HEK293 (cell line): ENCODE data around the gene HOXA4.

Experiments used
- CTCF ChIA-PET: fragments of 350-600 bp; formaldehyde crosslinking; extraction: SDS; loops from one replicate; lab custom pipeline; 2021; ENCODE audit warnings: antibody characterized with exemption; lab: Yijun Ruan, JAX
- POLR2A ChIA-PET: fragments of 300-600 bp; formaldehyde crosslinking; extraction: SDS; loops from one replicate; lab custom pipeline; 2020; ENCODE audit warnings: antibody characterized with exemption, inconsistent platforms; lab: Yijun Ruan, JAX
- H3K27ac ChIP-seq: fragments of 200-500 bp; sonication (Bioruptor generic); 2 replicates; pipeline ENCODE4 v1.5.1; 2014; ENCODE audit warnings: low read depth, low read length, control low read depth, inconsistent platforms; ENCODE audit errors: extremely low read depth
- H3K36me3 ChIP-seq, 2 experiments: fragments of 200-500 bp in 1 of 2; sonication (Bioruptor generic) in 1 of 2; 1 replicate in 1 of 2; 2 replicates in 1 of 2; pipeline ENCODE4 v1.5.1; 2014 to 2017; ENCODE audit warnings: inconsistent platforms in 2 of 2, low read length in 2 of 2; ENCODE audit not compliant: control insufficient read depth in 2 of 2, insufficient read depth in 1 of 2
- H3K4me1 ChIP-seq: fragments of 200-500 bp; sonication (Bioruptor generic); 2 replicates; pipeline ENCODE4 v1.5.1; 2014; ENCODE audit warnings: mild to moderate bottlenecking, low read length, inconsistent platforms; ENCODE audit not compliant: control insufficient read depth, insufficient read depth
- H3K4me3 ChIP-seq: 2 replicates; pipeline ENCODE4 v1.5.1; 2011; ENCODE audit warnings: low read depth, mild to moderate bottlenecking, control low read depth, low read length, moderate library complexity
- H3K9me3 ChIP-seq: fragments of 200-500 bp; sonication (Bioruptor generic); 2 replicates; pipeline ENCODE4 v1.5.1; 2014; ENCODE audit warnings: low read depth, low read length, inconsistent platforms; ENCODE audit not compliant: control insufficient read depth, insufficient read depth
- BCL11A ChIP-seq: fragments of 450-650 bp; formaldehyde crosslinking; IDR thresholded peaks from 2 replicates; pipeline ENCODE4 v1.5.1; 2016; ENCODE audit warnings: low read depth, missing biosample characterization, missing genetic modification characterization
- FEZF1 ChIP-seq: fragments of 450-650 bp; formaldehyde crosslinking; IDR thresholded peaks from 2 replicates; pipeline ENCODE4 v1.5.1; 2016; ENCODE audit warnings: missing biosample characterization, missing genetic modification characterization
- GFI1B ChIP-seq: fragments of 450-650 bp; formaldehyde crosslinking; IDR thresholded peaks from 2 replicates; pipeline ENCODE4 v1.5.1; 2016; ENCODE audit warnings: missing biosample characterization, missing genetic modification characterization
- KLF10 ChIP-seq: fragments of 450-650 bp; IDR thresholded peaks from 2 replicates; pipeline ENCODE4 v1.5.1; 2018; ENCODE audit warnings: missing biosample characterization, mild to moderate bottlenecking, missing genetic modification characterization
- OSR2 ChIP-seq: fragments of 450-650 bp; formaldehyde crosslinking; IDR thresholded peaks from 2 replicates; pipeline ENCODE4 v1.5.1; 2016; ENCODE audit warnings: missing biosample characterization, missing genetic modification characterization
- SP7 ChIP-seq: fragments of 450-650 bp; formaldehyde crosslinking; IDR thresholded peaks from 2 replicates; pipeline ENCODE4 v1.5.1; 2016; ENCODE audit warnings: missing biosample characterization, missing genetic modification characterization
- ZBTB20 ChIP-seq: fragments of 450-650 bp; formaldehyde crosslinking; IDR thresholded peaks from 2 replicates; pipeline ENCODE4 v1.5.1; 2016; ENCODE audit warnings: missing biosample characterization, missing genetic modification characterization
- ZBTB8A ChIP-seq: fragments of 450-650 bp; formaldehyde crosslinking; IDR thresholded peaks from 2 replicates; pipeline ENCODE4 v1.5.1; 2016; ENCODE audit warnings: missing biosample characterization, missing genetic modification characterization
- ZEB2 ChIP-seq: fragments of 450-650 bp; formaldehyde crosslinking; IDR thresholded peaks from 2 replicates; pipeline ENCODE4 v1.5.1; 2016; ENCODE audit warnings: missing biosample characterization, missing genetic modification characterization
- ZNF112 ChIP-seq: fragments of 450-650 bp; formaldehyde crosslinking; IDR thresholded peaks from 2 replicates; pipeline ENCODE4 v1.5.0; 2017; ENCODE audit warnings: missing biosample characterization, missing genetic modification characterization
- ZNF114 ChIP-seq: fragments of 450-650 bp; formaldehyde crosslinking; IDR thresholded peaks from 2 replicates; pipeline ENCODE4 v1.5.0; 2017; ENCODE audit warnings: missing biosample characterization, missing genetic modification characterization
- ZNF521 ChIP-seq: fragments of 450-650 bp; formaldehyde crosslinking; IDR thresholded peaks from 2 replicates; pipeline ENCODE4 v1.5.1; 2017; ENCODE audit warnings: missing biosample characterization, mild to moderate bottlenecking, missing genetic modification characterization
- ZNF600 ChIP-seq: fragments of 450-650 bp; formaldehyde crosslinking; IDR thresholded peaks from 2 replicates; pipeline ENCODE4 v1.5.1; 2016; ENCODE audit warnings: missing biosample characterization, missing genetic modification characterization
- ZNF629 ChIP-seq: fragments of 450-650 bp; formaldehyde crosslinking; IDR thresholded peaks from 2 replicates; pipeline ENCODE4 v1.5.1; 2017; ENCODE audit warnings: missing biosample characterization, missing genetic modification characterization
- ZNF843 ChIP-seq: fragments of 450-650 bp; formaldehyde crosslinking; IDR thresholded peaks from 2 replicates; pipeline ENCODE4 v1.5.1; 2016; ENCODE audit warnings: missing biosample characterization, missing genetic modification characterization
- TF ChIP-seq, protein P1 (sequence below): fragments of 450-650 bp; formaldehyde crosslinking; IDR thresholded peaks from 2 replicates; pipeline ENCODE4 v1.5.1; 2016; ENCODE audit warnings: missing biosample characterization, missing genetic modification characterization
- TF ChIP-seq, protein P2 (sequence below): fragments of 450-650 bp; formaldehyde crosslinking; IDR thresholded peaks from 2 replicates; pipeline ENCODE4 v1.5.1; 2017; ENCODE audit warnings: missing biosample characterization, missing genetic modification characterization
- TF ChIP-seq, protein P3 (sequence below): fragments of 450-650 bp; formaldehyde crosslinking; IDR thresholded peaks from 2 replicates; pipeline ENCODE4 v1.5.1; 2017; ENCODE audit warnings: missing biosample characterization, missing genetic modification characterization
- TF ChIP-seq, protein P4 (sequence below): fragments of 450-650 bp; formaldehyde crosslinking; IDR thresholded peaks from 2 replicates; pipeline ENCODE4 v1.5.1; 2016; ENCODE audit warnings: missing biosample characterization, missing genetic modification characterization
- TF ChIP-seq, protein P5 (sequence below): fragments of 450-650 bp; formaldehyde crosslinking; IDR thresholded peaks from 2 replicates; pipeline ENCODE4 v1.5.1; 2016; ENCODE audit warnings: missing biosample characterization, missing genetic modification characterization, borderline replicate concordance

The HOXA4 gene

DNA sequence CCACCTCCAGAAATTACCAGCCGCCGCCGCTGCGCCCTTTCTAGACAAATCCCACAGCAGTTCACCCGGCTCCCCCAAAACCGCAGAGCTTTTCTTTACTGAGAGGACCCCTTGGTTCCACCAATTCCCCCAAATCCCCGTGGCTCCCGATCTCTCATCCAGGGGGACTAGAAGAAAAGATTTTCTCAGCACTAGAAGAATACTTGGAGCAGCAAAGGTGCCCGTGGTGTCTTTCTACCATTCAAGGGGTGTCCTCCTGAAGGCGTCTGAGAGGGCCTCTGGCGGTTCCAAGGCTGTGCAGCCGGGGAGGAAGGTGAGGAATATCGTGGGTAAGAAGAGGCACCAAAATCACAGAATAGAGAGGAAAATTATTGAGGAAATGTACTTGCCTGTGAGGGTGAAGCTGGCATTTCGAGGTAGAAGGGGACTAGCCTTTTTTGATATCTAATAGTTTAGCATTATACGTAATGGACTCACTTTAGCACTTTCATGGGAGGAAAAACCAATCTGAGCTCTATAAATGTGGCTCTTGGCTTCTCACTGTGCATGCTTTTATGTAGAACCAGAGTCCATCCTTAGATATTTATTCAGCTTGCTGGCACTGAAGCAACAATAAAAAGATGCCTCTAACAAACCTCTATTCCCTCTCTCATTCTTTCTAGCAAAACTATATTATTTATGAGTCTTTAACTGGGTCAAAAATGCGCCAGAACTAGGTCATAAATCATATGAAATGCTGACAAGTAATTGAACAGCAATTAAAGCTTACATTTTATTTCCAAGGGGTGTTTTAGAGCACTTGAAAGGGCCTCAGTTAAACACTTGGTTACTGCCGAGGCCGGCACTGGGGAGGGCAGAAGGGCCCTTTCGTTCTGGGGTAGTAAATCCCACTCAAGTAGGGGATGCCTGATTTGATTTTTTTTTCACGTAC lies 14.3 kb downstream of the HOXA4 start:
- Histone ChIP-seq H3K36me3 (peaks cover 0 to 21% of the 10 kb centered on the region in 2 experiments; a peak in 1 of 3 replicates), H3K27ac (peak overlapping the region; percentile 99), H3K4me3 (peak overlapping the region; percentile 70), H3K9me3 (no peaks in the 10 kb centered on the region), H3K4me1 (peaks cover 34% of the 10 kb centered on the region)
- ChIA-PET POLR2A (interaction anchor here (0.7 to 2.9 kb wide), 8 partner anchors 12 to 424 kb away, joined by 3 to 9 read pairs (median 3); partner anchors contain the start of genes HOXA1 and HOXA3), CTCF (interaction anchor here (1.0 to 2.6 kb wide), 7 partner anchors 12 to 261 kb away, joined by 3 to 14 read pairs (median 4); partner anchors contain the start of gene HOXA5)
- TF ChIP-seq, protein P1, sequence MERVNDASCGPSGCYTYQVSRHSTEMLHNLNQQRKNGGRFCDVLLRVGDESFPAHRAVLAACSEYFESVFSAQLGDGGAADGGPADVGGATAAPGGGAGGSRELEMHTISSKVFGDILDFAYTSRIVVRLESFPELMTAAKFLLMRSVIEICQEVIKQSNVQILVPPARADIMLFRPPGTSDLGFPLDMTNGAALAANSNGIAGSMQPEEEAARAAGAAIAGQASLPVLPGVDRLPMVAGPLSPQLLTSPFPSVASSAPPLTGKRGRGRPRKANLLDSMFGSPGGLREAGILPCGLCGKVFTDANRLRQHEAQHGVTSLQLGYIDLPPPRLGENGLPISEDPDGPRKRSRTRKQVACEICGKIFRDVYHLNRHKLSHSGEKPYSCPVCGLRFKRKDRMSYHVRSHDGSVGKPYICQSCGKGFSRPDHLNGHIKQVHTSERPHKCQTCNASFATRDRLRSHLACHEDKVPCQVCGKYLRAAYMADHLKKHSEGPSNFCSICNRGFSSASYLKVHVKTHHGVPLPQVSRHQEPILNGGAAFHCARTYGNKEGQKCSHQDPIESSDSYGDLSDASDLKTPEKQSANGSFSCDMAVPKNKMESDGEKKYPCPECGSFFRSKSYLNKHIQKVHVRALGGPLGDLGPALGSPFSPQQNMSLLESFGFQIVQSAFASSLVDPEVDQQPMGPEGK (tag by site-specific recombination), result peak; percentile 35; the same call in 1 of the 2 replicates
- TF ChIP-seq ZNF629 (tag by site-specific recombination) (peak; percentile 52; the same call in 1 of the 2 replicates), FEZF1 (tag by site-specific recombination) (peak; percentile 89), SP7 (tag by site-specific recombination) (peak; percentile 96), ZNF521 (tag by site-specific recombination) (no peak), ZNF112 (tag by site-specific recombination) (no peak), ZNF114 (tag by site-specific recombination) (no peak), ZBTB8A (tag by site-specific recombination) (peak; percentile 62; the same call in 1 of the 2 replicates), ZBTB20 (tag by site-specific recombination) (peak; percentile 83), KLF10 (tag by site-specific recombination) (peak; percentile 56; the same call in 1 of the 2 replicates), GFI1B (tag by site-specific recombination) (peak; percentile 60; the same call in 1 of the 2 replicates), ZEB2 (tag by site-specific recombination) (peak; percentile 73), ZNF600 (0 out of 2 replicates have a peak, but pooled peaks have one; percentile 7), BCL11A (peak; percentile 16; the same call in 1 of the 2 replicates), OSR2 (tag by site-specific recombination) (peak; percentile 80), ZNF843 (peak; percentile 85)
- TF ChIP-seq, protein P2, sequence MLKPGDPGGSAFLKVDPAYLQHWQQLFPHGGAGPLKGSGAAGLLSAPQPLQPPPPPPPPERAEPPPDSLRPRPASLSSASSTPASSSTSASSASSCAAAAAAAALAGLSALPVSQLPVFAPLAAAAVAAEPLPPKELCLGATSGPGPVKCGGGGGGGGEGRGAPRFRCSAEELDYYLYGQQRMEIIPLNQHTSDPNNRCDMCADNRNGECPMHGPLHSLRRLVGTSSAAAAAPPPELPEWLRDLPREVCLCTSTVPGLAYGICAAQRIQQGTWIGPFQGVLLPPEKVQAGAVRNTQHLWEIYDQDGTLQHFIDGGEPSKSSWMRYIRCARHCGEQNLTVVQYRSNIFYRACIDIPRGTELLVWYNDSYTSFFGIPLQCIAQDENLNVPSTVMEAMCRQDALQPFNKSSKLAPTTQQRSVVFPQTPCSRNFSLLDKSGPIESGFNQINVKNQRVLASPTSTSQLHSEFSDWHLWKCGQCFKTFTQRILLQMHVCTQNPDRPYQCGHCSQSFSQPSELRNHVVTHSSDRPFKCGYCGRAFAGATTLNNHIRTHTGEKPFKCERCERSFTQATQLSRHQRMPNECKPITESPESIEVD (tag by site-specific recombination), result peak; percentile 99
- TF ChIP-seq, protein P3, sequence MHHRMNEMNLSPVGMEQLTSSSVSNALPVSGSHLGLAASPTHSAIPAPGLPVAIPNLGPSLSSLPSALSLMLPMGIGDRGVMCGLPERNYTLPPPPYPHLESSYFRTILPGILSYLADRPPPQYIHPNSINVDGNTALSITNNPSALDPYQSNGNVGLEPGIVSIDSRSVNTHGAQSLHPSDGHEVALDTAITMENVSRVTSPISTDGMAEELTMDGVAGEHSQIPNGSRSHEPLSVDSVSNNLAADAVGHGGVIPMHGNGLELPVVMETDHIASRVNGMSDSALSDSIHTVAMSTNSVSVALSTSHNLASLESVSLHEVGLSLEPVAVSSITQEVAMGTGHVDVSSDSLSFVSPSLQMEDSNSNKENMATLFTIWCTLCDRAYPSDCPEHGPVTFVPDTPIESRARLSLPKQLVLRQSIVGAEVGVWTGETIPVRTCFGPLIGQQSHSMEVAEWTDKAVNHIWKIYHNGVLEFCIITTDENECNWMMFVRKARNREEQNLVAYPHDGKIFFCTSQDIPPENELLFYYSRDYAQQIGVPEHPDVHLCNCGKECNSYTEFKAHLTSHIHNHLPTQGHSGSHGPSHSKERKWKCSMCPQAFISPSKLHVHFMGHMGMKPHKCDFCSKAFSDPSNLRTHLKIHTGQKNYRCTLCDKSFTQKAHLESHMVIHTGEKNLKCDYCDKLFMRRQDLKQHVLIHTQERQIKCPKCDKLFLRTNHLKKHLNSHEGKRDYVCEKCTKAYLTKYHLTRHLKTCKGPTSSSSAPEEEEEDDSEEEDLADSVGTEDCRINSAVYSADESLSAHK (tag by site-specific recombination), result peak; percentile 79
- TF ChIP-seq, protein P4, sequence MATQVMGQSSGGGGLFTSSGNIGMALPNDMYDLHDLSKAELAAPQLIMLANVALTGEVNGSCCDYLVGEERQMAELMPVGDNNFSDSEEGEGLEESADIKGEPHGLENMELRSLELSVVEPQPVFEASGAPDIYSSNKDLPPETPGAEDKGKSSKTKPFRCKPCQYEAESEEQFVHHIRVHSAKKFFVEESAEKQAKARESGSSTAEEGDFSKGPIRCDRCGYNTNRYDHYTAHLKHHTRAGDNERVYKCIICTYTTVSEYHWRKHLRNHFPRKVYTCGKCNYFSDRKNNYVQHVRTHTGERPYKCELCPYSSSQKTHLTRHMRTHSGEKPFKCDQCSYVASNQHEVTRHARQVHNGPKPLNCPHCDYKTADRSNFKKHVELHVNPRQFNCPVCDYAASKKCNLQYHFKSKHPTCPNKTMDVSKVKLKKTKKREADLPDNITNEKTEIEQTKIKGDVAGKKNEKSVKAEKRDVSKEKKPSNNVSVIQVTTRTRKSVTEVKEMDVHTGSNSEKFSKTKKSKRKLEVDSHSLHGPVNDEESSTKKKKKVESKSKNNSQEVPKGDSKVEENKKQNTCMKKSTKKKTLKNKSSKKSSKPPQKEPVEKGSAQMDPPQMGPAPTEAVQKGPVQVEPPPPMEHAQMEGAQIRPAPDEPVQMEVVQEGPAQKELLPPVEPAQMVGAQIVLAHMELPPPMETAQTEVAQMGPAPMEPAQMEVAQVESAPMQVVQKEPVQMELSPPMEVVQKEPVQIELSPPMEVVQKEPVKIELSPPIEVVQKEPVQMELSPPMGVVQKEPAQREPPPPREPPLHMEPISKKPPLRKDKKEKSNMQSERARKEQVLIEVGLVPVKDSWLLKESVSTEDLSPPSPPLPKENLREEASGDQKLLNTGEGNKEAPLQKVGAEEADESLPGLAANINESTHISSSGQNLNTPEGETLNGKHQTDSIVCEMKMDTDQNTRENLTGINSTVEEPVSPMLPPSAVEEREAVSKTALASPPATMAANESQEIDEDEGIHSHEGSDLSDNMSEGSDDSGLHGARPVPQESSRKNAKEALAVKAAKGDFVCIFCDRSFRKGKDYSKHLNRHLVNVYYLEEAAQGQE (tag by site-specific recombination), result no peak
- TF ChIP-seq, protein P5, sequence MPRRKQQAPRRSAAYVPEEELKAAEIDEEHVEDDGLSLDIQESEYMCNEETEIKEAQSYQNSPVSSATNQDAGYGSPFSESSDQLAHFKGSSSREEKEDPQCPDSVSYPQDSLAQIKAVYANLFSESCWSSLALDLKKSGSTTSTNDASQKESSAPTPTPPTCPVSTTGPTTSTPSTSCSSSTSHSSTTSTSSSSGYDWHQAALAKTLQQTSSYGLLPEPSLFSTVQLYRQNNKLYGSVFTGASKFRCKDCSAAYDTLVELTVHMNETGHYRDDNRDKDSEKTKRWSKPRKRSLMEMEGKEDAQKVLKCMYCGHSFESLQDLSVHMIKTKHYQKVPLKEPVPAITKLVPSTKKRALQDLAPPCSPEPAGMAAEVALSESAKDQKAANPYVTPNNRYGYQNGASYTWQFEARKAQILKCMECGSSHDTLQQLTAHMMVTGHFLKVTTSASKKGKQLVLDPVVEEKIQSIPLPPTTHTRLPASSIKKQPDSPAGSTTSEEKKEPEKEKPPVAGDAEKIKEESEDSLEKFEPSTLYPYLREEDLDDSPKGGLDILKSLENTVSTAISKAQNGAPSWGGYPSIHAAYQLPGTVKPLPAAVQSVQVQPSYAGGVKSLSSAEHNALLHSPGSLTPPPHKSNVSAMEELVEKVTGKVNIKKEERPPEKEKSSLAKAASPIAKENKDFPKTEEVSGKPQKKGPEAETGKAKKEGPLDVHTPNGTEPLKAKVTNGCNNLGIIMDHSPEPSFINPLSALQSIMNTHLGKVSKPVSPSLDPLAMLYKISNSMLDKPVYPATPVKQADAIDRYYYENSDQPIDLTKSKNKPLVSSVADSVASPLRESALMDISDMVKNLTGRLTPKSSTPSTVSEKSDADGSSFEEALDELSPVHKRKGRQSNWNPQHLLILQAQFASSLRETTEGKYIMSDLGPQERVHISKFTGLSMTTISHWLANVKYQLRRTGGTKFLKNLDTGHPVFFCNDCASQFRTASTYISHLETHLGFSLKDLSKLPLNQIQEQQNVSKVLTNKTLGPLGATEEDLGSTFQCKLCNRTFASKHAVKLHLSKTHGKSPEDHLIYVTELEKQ (tag by site-specific recombination), result 0 out of 2 replicates have a peak, but pooled peaks have one; percentile 66
